SK-N-MC (cell line): ENCODE measurements around the gene TRPM4.

ENCODE experiments used
- EZH2 ChIP-seq: fragments of 200-600 bp; sonication (generic); IDR thresholded peaks from one replicate; pipeline ENCODE4 v1.6.1; 2017; ENCODE audit warnings: antibody characterized with exemption
- POLR2AphosphoS5 ChIP-seq: IDR thresholded peaks from 2 replicates; pipeline ENCODE4 v1.6.1; 2012; ENCODE audit warnings: mild to moderate bottlenecking, low read depth, low read length, borderline replicate concordance

DNA sequence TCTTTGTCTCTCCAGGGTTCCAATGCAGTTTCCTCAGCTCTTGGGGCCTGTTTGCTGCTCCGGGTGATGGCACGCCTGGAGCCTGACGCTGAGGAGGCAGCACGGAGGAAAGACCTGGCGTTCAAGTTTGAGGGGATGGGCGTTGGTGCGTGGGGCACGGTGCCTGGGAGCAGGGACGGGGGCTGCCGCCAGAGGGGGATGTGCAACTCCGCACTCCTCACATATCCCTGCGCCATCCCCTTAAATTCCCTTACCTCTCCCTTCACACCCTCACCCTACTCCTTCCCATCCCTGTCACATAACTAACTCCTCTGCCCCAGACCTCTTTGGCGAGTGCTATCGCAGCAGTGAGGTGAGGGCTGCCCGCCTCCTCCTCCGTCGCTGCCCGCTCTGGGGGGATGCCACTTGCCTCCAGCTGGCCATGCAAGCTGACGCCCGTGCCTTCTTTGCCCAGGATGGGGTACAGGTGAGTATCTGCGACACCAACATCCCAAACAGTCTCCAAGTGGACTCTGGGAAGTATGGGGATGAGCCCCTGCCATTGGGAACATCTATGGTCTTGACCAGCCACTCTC lies 31.1 kb downstream of the TRPM4 start:
- no peak for TF ChIP-seq POLR2AphosphoS5
- no peak for TF ChIP-seq EZH2
